Measurements from ENCODE around the gene CIB4.

- no peak for TF ChIP-seq SIN3B (IDR thresholded peaks at IDR 0.05; ENCODE audit: low read length)
- TF ChIP-seq CCAR2 (optimal IDR thresholded peaks at IDR 0.05; ENCODE audit: low read depth, low read length), result no peak
- TF ChIP-seq GFI1 (CRISPR knock-in tag; IDR thresholded peaks at IDR 0.05; ENCODE audit: borderline replicate concordance), result no peak
- TF ChIP-seq FOSL1 (CRISPR knock-in tag; IDR thresholded peaks at IDR 0.05; ENCODE audit: borderline replicate concordance), result no peak
Measured at GRCh38 chr2:26655611-26656195, 14.5 kb upstream of the CIB4 start.

Measured in HepG2 (cell line).